GM21447 (cell line): ENCODE results near the gene ITGAE.
"Not testable (repeated sequence)": the region's sequence is repeated elsewhere in the genome, so short reads cannot be mapped to it uniquely, and the experiment has no call there.

Experiments used
- ATAC-seq: cut with Tn5 transposase; IDR thresholded peaks from one replicate; pipeline ENCODE4 v1.9.1; 2021; ENCODE audit not compliant: unreplicated experiment

ITGAE gene

DNA sequence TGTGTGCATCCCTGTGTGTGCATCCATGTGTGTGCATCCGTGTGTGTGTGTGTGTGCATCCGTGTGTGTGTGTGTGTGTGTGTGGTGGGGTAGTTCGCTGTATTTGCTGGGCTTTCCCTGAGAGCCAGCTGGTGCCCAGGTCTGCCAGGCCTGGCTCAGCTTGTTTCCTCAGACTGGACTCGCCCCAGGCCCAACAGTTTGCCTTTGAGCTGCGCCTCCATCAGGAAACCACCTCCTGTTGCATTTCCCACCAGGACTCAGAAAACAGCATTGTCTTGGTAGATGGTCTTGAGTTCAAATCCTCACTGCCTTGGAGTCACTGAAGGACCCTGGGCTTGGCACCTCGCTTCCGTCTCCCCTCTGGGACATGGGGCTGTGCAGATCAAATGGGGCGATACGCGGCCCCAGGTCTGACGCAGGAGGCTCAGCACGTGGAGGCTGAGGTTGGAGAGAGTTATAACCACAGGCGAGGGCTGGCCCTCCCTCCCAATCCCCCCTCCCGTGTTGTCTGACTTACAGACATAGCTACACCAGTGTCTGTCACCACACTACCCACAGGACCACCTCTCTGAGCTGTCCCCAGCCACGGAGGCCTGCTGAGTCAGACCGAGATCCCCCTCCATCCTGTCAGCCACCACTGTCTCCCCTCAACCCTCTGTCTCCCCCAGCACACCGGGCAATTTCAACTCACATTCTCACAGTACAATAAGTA, 4.7 kb downstream of the ITGAE start:
- ATAC-seq: peak; percentile 54

DNA sequence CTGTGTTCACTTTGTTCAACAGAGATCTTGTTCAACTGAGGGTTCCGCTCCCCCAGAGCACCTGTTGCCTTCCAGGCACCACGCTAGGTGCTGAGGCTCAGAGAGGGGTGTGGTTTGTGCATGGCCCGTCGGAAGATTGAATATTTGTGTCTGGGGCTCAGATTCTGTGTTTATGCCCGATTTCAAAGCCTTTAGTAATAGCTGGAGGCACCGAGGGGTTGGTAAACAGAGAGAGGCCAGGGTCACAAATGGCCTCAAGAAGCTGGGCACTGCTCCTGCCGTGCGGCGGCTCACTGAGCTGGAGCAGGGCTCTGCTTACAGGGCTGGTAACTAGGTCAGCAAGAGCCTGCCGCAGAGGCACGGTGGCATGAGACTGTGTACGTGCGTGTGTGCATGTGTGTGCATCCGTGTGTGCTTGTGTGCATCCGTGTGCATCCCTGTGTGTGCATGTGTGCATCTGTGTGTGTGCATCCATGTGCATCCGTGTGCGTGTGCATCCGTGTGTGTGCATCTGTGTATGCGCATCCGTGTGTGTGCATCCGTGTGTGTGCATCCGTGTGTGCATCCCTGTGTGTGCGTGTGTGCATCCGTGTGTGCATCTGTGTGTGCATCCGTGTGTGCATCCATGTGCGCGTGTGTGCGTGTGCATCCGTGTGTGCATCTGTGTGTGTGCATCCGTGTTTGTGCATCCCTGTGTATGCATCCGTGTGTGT, 5.4 kb downstream of the ITGAE start:
- no peak for ATAC-seq

- no peak for ATAC-seq
Observed at GRCh38 chr17:3794557-3795389, 6.2 kb downstream of the ITGAE start.

DNA sequence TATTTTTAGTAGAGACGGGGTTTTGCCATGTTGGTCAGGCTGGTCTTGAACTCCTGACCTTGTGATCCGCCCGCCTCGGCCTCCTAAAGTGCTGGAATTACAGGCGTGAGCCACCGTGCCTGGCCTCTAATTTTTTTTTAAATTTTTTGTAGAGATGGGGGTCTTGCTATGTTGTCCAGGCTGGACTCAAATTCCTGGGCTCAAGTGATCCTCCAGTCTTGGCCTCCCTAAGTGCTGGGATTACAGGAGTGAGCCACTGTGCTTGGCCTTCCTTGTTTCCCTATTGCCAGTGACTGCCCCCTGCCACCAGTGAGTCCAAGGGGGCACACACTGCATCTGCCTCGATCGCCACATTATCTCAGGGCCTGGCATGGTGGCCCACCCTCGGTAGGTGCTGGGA, 6.8 kb downstream of the ITGAE start:
- not testable (repeated sequence) for ATAC-seq

- ATAC-seq: not testable (repeated sequence)
Observed at GRCh38 chr17:3793258-3793657, 7.7 kb downstream of the ITGAE start.

DNA sequence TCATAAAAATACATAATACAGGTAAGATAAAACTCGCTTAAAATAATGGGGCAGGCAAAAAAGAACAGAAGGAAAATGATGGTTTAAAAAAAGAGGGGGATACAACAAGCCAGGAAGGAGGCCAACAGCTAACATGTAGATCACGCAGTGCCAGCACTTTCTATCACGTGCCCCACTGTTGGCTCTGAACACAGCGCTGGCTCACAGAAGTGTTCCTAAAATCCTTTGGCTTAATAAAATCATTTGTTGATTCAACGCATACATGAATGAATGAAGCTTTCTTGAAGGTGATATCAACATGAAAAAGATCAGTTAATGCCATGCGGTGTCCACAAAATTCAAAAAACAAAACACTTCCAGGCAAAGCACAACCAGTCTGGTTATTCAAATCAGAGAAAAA, 8.5 kb downstream of the ITGAE start:
- no peak for ATAC-seq

DNA sequence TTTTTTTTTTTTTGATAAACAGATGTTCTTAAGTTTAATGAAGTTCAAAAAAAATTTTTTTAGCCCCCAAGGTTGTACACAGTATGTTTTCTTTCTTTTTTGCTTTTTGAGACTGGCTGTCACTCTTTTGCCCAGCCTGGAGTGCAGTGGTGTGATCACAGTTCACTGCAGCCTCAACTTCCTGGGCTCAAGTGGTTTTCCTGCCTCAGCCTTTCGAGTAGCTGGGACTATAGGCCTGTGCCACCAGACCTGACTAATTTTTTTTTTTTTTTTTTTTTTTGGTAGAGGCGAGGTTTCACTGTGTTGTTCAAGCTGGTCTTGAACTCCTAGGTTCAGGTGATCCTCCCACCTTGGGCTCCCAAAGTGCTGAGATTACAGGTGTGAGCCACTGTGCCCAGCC, 12.8 kb downstream of the ITGAE start:
- ATAC-seq: no peak

DNA sequence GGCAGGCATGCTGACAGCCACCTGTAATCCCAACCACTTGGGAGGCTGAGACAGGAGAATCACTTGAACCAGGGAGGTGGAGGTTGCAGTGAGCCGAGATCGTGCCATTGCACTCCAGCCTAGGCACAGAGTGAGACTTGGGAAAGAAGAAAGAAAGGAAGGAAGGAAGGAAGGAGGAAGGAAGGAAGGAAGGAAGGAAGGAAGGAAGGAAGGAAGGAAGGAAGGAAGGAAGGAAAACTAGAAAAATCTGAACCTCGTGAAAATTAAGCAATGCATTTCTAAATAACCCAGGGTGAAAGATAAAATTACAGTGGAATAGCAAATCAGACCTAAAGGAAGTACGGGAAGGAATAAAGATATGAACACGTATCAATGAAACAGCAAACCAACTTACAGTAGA, 15.7 kb downstream of the ITGAE start:
- not testable (repeated sequence) for ATAC-seq

DNA sequence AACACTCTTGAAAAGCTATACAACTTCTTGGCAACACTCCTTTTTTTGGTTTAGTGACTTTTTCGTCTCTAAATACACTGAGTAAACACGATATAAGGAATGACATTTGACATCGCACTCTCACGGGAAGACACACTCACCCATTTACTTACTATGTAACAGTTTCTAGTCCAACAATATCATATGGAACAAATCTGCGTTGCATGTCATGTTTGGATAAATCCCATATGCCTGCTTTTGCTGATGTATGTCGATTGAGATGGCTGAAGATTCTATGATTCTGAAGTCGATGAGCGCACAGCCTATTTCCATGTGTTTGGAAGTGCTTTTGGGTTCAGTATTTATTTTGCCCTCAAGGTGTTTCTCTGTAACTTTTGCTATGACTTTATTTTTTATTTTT, 18.2 kb downstream of the ITGAE start:
- no peak for ATAC-seq

DNA sequence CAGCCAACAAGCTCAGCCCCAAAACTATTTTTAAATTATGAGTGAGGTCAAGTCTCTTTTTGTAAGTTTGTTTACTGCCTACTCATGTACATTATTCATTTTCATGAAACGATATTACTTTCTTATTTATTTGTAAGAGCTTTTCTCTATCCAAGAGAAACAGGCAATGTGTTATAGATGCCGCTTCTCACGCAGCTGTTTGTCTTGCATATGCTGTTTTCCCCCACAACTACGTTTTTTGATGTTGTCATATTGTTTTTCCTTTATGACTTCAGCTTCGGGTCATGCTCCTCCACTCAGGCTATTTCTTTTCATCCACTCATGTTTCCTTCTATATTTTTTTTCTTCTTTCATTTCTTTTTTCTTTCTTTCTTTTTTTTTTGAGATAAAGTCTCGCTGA, 20.0 kb downstream of the ITGAE start:
- ATAC-seq: no peak

DNA sequence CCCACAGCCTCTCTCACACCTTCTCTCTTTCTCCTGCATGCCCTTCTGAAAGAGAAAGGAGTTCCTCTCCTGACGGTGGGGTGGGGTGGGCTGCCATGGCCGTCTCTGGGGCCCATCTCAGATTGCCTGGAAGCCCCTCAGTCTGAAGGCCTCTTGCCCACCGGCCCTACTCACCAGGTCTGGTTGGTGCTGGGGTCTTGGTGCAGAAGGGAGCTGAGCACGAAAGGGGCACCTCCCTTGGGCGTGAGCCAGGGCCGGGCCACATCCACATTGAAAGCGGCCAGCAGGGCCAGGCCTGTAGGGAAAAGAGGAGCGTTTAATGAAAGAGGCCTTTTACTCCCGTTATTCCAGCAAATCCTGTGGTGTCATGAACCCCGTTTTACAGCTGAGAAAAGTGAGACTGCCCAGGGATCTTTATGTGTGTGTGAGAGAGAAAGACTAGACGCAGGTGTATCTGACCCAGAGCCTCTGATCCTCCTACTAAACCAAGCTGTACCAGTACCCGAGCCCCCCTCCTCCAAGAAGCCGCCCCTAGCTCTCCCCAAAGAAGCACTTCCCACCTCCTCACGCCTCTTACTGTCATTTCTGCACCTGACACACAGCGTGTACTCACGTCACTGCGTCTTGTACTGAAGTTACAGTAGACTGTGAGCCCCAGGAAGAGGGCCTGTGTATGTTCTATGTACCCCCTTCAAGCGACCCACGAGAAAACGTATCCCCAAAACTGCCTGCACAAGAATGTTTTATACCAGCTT, 23.4 kb downstream of the ITGAE start:
- ATAC-seq: no peak

GRCh38 chr17:3773966-3774365, 27.0 kb downstream of the ITGAE start:
- no peak for ATAC-seq

DNA sequence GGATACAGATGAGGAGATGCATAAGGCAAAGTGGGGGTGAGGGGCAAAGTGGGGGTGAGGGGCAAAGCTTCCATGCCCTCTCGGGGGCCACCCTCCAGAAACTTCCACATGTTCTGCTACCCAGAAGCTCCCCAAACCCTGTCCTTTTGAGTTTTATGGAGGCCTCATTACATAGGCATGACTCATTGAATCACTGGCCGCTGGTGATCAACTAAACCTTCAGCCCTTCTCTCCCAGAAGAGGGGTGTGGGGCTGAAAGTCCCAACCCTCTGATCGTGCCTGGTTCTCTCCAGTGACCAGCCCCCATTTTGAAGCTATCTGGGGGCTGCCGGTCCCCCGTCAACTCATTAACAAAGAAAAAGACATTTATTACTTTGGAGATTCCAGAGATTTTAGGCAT, 27.5 kb downstream of the ITGAE start:
- no peak for ATAC-seq

GRCh38 chr17:3772764-3773163, 28.2 kb downstream of the ITGAE start:
- no peak for ATAC-seq

- no peak for ATAC-seq
Observed at GRCh38 chr17:3771140-3771539, 29.8 kb downstream of the ITGAE start.

GRCh38 chr17:3770466-3770865, 30.5 kb downstream of the ITGAE start:
- no peak for ATAC-seq

DNA sequence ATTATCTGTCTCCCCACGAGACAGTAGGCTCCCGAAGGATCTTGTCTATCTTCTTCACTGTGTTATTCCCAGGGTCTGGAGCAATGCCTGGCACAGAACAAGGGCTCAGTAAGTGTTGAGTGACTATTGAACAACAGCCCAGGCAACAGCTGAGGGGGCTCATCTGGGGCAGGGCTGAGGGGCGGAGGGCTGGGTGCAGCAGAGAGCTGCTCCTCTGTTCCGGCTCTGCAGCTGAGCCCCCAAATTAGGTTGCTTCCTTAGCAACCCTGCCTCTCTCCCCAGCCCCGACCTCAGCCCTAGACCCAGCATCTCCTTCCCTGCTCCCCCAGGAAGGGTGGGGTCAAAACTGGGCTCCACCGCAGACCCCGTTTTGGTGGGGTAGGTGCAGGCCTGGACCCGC, 32.2 kb downstream of the ITGAE start:
- no peak for ATAC-seq

- no peak for ATAC-seq
Observed at GRCh38 chr17:3768341-3768740, 32.6 kb downstream of the ITGAE start.

DNA sequence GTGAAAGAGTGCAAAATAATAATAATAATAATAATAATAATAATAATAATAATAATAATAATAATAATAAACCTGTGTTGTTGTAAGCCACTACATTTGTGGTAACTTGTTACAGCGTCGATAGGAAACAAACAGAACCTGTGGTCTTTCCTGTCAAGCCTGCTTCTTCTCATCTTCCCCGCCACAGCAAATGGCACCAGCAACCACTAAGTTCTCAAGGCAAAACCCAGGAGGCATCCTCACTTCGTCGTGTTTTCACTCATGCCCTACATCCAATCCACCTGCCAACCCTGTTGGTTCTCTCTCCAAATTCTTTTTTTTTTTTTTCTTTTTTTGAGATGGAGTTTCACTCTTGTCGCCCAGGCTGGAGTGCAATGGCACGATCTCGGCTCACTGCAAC, 34.2 kb downstream of the ITGAE start:
- no peak for ATAC-seq

GRCh38 chr17:3765981-3766380, 35.0 kb downstream of the ITGAE start:
- ATAC-seq: no peak

GRCh38 chr17:3763777-3764170, 37.2 kb downstream of the ITGAE start:
- no peak for ATAC-seq
